Choroid plexus epithelial cell (primary cell): ENCODE results near the gene GDF15.
"Not testable (repeated sequence)": the region's sequence is repeated elsewhere in the genome, so short reads cannot be mapped to it uniquely, and the experiment has no call there.

Experiments used
- DNase-seq: peaks from one replicate; pipeline ENCODE4 v3.0.0-alpha.2; 2010; ENCODE audit warnings: low read depth
- H3K4me3 ChIP-seq: 2 replicates; pipeline ENCODE4 v1.5.1; 2011; ENCODE audit warnings: low read depth, mild to moderate bottlenecking, control low read depth, low read length, moderate library complexity
- TF ChIP-seq, protein P1 (sequence below): conservative IDR thresholded peaks from 2 replicates; pipeline ENCODE4 v1.5.1; 2011; ENCODE audit warnings: low read depth, mild to moderate bottlenecking, control low read depth, inconsistent platforms, low read length, moderate library complexity

Gene GDF15

DNA sequence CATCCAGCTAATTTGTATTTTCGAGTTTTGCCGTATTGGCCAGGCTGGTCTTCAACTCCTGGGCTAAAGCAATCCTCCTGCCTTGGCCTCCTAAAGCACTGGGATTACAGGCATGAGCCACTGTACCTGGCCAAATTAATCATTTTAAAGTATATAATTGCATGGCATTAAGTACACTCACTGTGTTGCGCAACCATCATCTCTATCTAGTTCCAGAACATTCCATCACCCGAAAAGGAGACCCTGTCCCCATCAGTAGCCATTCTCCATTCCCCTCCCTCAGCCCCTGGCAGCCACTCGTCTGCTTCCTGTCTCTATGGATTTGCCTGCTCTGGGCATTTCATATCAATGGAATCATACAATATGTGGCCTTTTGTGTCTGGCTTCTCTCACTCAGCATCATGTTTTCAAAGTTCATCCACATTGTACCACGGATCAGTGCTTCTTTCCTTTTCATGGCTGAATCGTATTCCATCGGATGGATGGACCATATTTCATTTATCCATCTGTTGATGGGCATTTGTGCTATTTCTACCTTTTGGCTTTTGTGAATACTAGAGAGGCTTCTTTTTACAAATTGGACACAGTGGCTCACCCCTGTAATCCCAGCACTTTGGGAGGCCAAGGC, 32.5 kb upstream of the GDF15 start:
- TF ChIP-seq, protein P1, sequence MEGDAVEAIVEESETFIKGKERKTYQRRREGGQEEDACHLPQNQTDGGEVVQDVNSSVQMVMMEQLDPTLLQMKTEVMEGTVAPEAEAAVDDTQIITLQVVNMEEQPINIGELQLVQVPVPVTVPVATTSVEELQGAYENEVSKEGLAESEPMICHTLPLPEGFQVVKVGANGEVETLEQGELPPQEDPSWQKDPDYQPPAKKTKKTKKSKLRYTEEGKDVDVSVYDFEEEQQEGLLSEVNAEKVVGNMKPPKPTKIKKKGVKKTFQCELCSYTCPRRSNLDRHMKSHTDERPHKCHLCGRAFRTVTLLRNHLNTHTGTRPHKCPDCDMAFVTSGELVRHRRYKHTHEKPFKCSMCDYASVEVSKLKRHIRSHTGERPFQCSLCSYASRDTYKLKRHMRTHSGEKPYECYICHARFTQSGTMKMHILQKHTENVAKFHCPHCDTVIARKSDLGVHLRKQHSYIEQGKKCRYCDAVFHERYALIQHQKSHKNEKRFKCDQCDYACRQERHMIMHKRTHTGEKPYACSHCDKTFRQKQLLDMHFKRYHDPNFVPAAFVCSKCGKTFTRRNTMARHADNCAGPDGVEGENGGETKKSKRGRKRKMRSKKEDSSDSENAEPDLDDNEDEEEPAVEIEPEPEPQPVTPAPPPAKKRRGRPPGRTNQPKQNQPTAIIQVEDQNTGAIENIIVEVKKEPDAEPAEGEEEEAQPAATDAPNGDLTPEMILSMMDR: no peak
- no peak overlapping the region for H3K4me3 ChIP-seq
- no peak for DNase-seq

DNA sequence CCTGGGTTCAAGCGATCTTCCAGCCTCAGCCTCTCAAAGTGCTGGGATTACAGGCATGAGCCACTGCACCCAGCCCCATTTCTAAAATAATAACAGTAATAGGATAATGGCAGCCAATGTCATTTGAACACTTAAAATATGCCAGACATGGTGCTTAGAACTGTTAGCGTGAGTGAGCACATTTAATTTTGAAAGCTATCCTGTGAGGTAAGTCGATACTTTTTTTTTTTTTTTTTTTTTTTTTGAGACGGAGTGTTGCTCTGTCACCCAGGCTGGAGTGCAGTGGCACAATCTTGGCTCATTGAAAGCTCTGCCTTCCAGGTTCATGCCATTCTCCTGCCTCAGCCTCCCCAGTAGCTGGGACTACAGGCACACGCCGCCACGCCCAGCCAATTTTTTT, 31.2 kb upstream of the GDF15 start:
- DNase-seq, H3K4me3 ChIP-seq: not testable (repeated sequence)

DNA sequence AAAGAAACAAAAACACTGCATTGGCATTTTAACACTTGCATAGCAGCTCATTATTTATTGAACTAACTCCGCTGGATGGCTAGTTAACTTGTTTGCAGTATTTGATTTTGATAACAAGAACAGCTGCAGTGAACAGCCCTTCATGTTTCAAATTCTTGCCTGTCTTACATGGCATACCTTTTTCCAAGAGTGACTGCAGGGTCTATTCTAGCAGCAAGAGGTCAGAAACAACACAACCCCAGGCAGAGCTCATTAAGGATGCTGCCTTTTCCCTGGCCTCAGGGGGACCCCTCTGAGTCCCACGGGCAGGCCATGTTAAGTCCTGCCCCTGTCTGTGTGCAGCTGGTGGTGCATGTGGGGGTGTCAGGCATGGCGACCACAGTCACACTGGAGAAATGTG, 28.9 kb upstream of the GDF15 start:
- TF ChIP-seq, protein P1: no peak
- H3K4me3 ChIP-seq: no peak overlapping the region
- no peak for DNase-seq

DNA sequence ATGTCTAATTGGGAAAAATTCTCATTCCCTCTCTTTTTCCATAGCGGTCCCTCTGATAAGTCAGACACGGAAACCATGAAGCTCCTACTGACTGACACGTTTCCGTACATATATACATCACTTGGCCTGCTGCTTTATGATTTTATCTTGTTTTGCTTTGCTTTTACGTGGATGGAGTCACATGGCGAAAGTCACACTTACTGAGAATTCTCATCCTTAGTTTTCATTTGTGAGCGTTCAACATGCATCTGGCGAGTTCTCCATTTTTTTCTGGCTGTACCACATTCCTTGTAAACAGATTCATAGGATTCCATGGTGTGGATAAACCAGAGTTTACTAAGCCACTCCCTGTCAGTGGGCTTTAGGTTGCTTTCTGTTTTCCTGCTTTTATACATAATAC, 24.3 kb upstream of the GDF15 start:
- DNase-seq: no peak
- TF ChIP-seq, protein P1: no peak
- H3K4me3 ChIP-seq: no peak overlapping the region

DNA sequence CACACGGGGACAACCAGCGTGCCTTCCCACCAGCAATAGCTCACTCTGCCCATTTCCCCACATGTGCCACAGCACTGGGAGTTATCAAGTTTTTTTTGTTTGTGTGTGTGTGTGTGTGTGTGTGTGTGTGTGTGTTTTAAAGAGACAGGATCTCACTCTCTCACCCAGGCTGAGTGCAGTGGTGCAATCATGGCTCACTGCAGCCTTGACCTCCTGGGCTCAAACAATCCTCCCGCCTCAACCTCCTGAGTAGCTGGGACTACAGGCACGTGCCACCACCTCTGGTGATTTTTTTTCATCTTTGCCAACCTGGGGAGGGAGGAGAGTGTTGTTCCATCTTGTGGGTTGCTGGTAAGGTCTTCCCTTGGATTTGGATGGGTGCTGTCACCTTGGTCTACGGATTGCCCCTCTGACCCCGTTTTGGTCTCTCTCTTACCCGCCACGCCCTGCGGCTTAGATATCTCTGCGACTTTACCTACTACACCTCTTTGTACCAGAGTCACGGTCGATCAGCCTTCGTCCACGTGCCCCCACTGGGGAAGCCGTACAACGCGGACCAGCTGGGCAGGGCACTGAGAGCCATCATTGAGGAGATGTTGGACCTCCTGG, 22.9 kb upstream of the GDF15 start:
- no peak overlapping the region for H3K4me3 ChIP-seq
- TF ChIP-seq, protein P1: no peak
- DNase-seq: no peak

DNA sequence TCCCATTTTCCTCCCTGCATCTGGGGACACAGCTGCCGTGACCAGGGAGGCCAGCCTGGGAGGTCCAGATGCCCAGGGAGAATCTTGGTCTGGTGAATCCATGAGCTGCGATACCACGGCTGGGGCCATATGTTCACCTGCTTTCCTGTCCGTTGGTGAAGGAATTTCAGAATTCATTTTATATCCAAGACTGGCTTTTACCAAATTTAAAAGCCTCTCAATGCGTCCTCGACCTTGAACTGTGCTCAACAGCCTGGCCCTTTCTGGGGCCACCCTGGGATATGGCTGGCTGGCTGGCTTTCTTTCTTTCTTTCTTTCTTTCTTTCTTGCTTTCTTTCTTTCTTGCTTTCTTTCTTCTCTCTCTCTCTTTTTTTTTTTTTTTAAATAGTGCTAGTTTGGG, 22.2 kb upstream of the GDF15 start:
- H3K4me3 ChIP-seq: no peak overlapping the region
- TF ChIP-seq, protein P1: no peak
- DNase-seq: no peak

DNA sequence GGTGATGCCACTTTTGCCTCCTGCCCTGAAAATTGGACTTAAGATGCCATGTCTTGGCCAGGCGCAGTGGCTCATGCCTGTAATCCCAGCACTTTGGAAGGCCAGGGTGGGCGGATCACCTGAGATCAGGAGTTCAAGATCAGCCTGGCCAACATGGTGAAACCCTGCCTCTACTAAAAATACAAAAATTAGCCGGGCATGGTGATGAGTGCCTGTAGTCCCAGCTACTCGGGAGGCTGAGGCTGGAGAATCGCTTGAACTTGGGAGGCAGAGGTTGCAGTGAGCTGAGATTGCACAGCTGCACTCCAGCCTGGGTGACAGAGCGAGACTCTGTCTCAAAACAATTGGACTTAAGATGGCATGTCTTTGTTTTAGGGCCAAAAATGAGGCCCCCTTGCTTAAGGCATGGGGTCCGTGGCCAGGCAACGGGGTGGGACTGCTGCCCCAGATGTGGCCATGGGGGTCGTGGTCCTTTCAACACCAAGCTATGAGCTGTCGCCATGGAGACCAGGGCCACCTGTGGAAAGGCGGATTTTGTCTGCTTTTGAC, 21.6 kb upstream of the GDF15 start:
- peak; percentile 50 for DNase-seq
- not testable (repeated sequence) for H3K4me3 ChIP-seq

DNA sequence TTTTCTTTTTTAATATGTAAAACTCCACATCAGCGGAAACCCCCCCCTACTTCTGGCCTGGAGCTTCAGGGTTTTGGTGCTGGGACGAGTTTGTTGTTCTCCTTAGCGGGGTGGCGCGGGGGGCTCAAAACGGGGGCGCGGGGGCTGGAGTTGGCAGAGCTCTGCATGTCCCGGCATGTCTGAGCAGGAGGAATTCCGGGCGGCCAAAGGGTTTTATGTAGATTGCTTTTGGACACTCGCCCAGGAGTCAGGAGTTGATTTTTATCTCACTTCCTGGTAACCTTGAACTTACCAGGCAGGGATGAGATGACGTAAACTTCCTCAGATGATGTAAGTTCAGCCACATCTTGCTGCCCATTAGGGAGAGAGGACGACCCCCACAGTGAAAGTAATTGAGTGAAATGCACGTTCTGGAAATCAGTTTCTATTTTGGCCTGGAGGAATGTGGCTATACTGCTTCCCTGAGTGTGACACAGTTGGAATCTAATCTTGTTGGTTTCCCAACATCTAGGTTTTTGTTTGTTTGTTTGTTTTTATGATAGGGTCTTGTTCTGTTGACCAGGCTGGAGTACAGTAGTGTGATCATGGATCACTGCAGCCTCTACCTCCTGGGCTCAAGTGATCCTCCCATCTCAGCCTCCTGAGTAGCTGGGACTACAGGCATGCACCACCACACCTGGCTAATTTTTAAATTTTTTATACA, 21.0 kb upstream of the GDF15 start:
- peak; percentile 100 for DNase-seq
- no peak overlapping the region for H3K4me3 ChIP-seq
- TF ChIP-seq, protein P1: no peak
